IPS DF 4.7 (cell line): ENCODE data around the gene NINL.
A peak's percentile ranks its signal among the peaks of the same experiment; 100 is the strongest.

Experiments
- DNase-seq: peaks from one replicate; pipeline ENCODE4 v3.0.0-alpha.2; 2013; ENCODE audit warnings: low spot score; ENCODE audit errors: extremely low read depth

The NINL gene

DNA sequence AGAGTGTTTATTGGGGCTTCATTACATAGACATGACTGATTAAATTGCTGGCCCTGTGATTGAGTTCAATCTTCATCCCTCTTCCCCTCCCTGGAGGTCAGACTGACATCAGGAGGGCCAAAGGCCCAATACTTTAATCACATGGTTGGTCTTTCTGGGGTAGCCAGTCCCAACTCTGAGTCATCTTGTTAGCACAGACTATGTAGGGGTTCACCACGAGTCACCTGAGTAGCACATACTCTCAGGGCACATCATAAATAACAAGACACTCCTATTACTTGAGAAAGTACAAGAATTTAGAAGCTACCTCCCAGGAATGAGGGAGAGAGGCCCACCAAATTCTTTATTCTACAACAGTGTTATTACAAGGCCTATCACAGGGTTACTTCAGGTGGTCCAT lies 166.6 kb downstream of the NINL start:
- DNase-seq = no peak

DNA sequence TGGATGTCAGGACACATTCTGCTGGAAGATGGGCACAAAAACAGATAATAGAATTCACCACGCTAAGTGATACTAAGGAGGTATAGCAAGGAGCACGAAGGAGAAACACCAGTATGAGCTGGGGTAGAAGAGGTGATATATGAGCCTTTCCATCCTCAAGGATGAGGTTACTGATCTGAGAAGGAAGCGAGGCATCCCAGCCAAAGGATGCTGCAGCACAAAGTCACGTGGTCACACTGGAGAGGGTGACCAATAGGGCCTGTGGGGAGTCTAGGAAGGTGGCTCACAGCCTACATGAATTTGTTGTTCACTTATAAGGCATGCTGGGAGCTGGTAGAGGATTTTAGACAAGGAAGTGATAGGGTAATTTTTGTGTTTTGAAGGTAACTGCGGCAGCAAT lies 176.4 kb downstream of the NINL start:
- DNase-seq = no peak

- no peak for DNase-seq
These were observed 177.2 kb downstream of the NINL start for GRCh38 chr20:25408170-25408547.

- peak; percentile 72 for DNase-seq
These were observed 177.8 kb downstream of the NINL start, which contains the start of gene GINS1 for GRCh38 chr20:25407311-25408169. Gene GINS1 (plus strand): TSS chr20:25407673. CDS start chr20:25407821, 148 bp downstream.
